HEK293 (cell line): Measurements from ENCODE around the gene SOWAHA.

ENCODE experiments used
- BCL6B ChIP-seq: fragments of 450-650 bp; formaldehyde crosslinking; IDR thresholded peaks from 2 replicates; pipeline ENCODE4 v1.5.1; 2017; ENCODE audit warnings: missing biosample characterization, missing genetic modification characterization
- CTCF ChIP-seq: fragments of 450-650 bp; formaldehyde crosslinking; IDR thresholded peaks from 2 replicates; pipeline ENCODE4 v1.5.1; 2016; ENCODE audit warnings: missing biosample characterization, missing genetic modification characterization
- TRIM28 ChIP-seq: IDR thresholded peaks from 2 replicates; pipeline ENCODE4 v1.6.1; 2011; ENCODE audit warnings: low read length, control low read depth, borderline replicate concordance
- ZBTB21 ChIP-seq: fragments of 450-650 bp; formaldehyde crosslinking; IDR thresholded peaks from 2 replicates; pipeline ENCODE4 v1.5.1; 2017; ENCODE audit warnings: missing biosample characterization, missing genetic modification characterization
- ZBTB8A ChIP-seq: fragments of 450-650 bp; formaldehyde crosslinking; IDR thresholded peaks from 2 replicates; pipeline ENCODE4 v1.5.1; 2016; ENCODE audit warnings: missing biosample characterization, missing genetic modification characterization
- ZNF175 ChIP-seq: fragments of 450-650 bp; formaldehyde crosslinking; IDR thresholded peaks from 2 replicates; pipeline ENCODE4 v1.5.1; 2016; ENCODE audit warnings: missing biosample characterization, missing genetic modification characterization
- ZNF274 ChIP-seq, 2 experiments: fragments of 200-500 bp in 1 of 2; fragments of 450-650 bp in 1 of 2; sonication (Bioruptor generic) in 1 of 2; formaldehyde crosslinking in 1 of 2; IDR thresholded peaks; 2 replicates each; pipeline versions ENCODE4 v1.5.1 to v1.6.1; 2014 to 2016; ENCODE audit warnings: borderline replicate concordance in 1 of 2, inconsistent platforms in 1 of 2, low read length in 1 of 2, missing biosample characterization in 1 of 2, missing genetic modification characterization in 1 of 2
- ZNF530 ChIP-seq: fragments of 450-650 bp; formaldehyde crosslinking; IDR thresholded peaks from 2 replicates; pipeline ENCODE4 v1.5.1; 2016; ENCODE audit warnings: low read depth, missing biosample characterization, missing genetic modification characterization
- ZNF548 ChIP-seq: fragments of 450-650 bp; formaldehyde crosslinking; IDR thresholded peaks from 2 replicates; pipeline ENCODE4 v1.5.1; 2016; ENCODE audit warnings: missing biosample characterization, missing genetic modification characterization
- ZNF670 ChIP-seq: fragments of 450-650 bp; formaldehyde crosslinking; IDR thresholded peaks from 2 replicates; pipeline ENCODE4 v1.5.1; 2016; ENCODE audit warnings: missing biosample characterization, missing genetic modification characterization, low read depth
- ZNF707 ChIP-seq: fragments of 450-650 bp; formaldehyde crosslinking; IDR thresholded peaks from 2 replicates; pipeline ENCODE4 v1.5.1; 2016; ENCODE audit warnings: missing biosample characterization, missing genetic modification characterization
- TF ChIP-seq, protein P1 (sequence below): fragments of 450-650 bp; formaldehyde crosslinking; conservative IDR thresholded peaks from 2 replicates; pipeline ENCODE4 v1.5.1; 2016; ENCODE audit warnings: low read depth, missing biosample characterization, missing genetic modification characterization
- TF ChIP-seq, protein P2 (sequence below): fragments of 450-650 bp; formaldehyde crosslinking; IDR thresholded peaks from 2 replicates; pipeline ENCODE4 v1.5.1; 2016; ENCODE audit warnings: missing biosample characterization, missing genetic modification characterization

DNA sequence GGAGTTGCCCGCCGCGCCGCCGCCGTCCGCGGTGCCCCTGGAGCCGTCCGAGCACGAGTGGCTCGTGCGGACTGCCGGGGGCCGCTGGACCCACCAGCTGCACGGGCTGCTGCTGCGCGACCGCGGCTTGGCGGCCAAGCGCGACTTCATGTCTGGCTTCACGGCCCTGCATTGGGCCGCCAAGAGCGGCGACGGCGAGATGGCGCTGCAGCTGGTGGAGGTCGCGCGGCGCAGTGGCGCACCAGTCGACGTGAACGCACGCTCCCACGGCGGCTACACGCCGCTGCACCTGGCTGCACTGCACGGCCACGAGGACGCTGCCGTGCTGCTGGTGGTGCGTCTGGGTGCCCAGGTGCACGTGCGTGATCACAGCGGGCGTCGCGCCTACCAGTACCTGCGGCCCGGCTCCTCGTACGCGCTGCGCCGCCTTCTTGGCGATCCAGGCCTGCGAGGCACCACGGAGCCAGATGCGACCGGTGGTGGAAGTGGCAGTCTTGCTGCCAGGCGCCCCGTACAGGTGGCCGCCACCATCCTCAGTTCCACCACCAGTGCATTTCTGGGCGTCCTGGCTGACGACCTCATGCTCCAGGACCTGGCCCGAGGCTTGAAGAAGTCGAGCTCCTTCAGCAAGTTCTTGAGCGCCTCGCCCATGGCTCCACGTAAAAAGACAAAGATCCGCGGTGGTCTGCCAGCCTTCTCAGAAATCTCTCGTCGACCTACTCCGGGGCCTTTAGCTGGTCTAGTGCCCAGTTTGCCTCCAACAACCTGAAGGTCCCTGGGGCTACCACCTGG is 1.6 kb downstream of the SOWAHA start:
- no peak for TF ChIP-seq ZNF707 (tag by site-specific recombination)
- TF ChIP-seq CTCF (tag by site-specific recombination) = no peak
- TF ChIP-seq ZNF274 (IDR thresholded peaks at IDR 0.05; ENCODE audit: low read length) = no peak
- TF ChIP-seq ZNF274 (tag by site-specific recombination; IDR thresholded peaks at IDR 0.05; ENCODE audit: borderline replicate concordance) = no peak
- TF ChIP-seq, protein P1, sequence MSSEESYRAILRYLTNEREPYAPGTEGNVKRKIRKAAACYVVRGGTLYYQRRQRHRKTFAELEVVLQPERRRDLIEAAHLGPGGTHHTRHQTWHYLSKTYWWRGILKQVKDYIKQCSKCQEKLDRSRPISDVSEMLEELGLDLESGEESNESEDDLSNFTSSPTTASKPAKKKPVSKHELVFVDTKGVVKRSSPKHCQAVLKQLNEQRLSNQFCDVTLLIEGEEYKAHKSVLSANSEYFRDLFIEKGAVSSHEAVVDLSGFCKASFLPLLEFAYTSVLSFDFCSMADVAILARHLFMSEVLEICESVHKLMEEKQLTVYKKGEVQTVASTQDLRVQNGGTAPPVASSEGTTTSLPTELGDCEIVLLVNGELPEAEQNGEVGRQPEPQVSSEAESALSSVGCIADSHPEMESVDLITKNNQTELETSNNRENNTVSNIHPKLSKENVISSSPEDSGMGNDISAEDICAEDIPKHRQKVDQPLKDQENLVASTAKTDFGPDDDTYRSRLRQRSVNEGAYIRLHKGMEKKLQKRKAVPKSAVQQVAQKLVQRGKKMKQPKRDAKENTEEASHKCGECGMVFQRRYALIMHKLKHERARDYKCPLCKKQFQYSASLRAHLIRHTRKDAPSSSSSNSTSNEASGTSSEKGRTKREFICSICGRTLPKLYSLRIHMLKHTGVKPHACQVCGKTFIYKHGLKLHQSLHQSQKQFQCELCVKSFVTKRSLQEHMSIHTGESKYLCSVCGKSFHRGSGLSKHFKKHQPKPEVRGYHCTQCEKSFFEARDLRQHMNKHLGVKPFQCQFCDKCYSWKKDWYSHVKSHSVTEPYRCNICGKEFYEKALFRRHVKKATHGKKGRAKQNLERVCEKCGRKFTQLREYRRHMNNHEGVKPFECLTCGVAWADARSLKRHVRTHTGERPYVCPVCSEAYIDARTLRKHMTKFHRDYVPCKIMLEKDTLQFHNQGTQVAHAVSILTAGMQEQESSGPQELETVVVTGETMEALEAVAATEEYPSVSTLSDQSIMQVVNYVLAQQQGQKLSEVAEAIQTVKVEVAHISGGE (tag by site-specific recombination) = no peak
- TF ChIP-seq BCL6B (tag by site-specific recombination) = no peak
- TF ChIP-seq ZNF670 (tag by site-specific recombination) = no peak
- TF ChIP-seq ZNF548 (tag by site-specific recombination) = no peak
- no peak for TF ChIP-seq ZNF530 (tag by site-specific recombination)
- TF ChIP-seq TRIM28 = no peak
- TF ChIP-seq, protein P2, sequence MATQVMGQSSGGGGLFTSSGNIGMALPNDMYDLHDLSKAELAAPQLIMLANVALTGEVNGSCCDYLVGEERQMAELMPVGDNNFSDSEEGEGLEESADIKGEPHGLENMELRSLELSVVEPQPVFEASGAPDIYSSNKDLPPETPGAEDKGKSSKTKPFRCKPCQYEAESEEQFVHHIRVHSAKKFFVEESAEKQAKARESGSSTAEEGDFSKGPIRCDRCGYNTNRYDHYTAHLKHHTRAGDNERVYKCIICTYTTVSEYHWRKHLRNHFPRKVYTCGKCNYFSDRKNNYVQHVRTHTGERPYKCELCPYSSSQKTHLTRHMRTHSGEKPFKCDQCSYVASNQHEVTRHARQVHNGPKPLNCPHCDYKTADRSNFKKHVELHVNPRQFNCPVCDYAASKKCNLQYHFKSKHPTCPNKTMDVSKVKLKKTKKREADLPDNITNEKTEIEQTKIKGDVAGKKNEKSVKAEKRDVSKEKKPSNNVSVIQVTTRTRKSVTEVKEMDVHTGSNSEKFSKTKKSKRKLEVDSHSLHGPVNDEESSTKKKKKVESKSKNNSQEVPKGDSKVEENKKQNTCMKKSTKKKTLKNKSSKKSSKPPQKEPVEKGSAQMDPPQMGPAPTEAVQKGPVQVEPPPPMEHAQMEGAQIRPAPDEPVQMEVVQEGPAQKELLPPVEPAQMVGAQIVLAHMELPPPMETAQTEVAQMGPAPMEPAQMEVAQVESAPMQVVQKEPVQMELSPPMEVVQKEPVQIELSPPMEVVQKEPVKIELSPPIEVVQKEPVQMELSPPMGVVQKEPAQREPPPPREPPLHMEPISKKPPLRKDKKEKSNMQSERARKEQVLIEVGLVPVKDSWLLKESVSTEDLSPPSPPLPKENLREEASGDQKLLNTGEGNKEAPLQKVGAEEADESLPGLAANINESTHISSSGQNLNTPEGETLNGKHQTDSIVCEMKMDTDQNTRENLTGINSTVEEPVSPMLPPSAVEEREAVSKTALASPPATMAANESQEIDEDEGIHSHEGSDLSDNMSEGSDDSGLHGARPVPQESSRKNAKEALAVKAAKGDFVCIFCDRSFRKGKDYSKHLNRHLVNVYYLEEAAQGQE (tag by site-specific recombination) = no peak
- no peak for TF ChIP-seq ZBTB8A (tag by site-specific recombination)
- TF ChIP-seq ZNF175 = no peak
- no peak for TF ChIP-seq ZBTB21
